K562 (cell line): ENCODE results near the gene DUSP28.

Experiments
- BRCA1 ChIP-seq, 2 experiments: fragments of 450-650 bp in 1 of 2; sonication (generic) in 1 of 2; formaldehyde crosslinking in 1 of 2; IDR thresholded peaks; 2 replicates each; pipeline versions ENCODE4 v1.5.0 to v1.6.1; 2017 to 2020; ENCODE audit warnings: mild to moderate bottlenecking in 1 of 2, missing genetic modification reagents in 1 of 2
- TF ChIP-seq, protein P1 (sequence below): fragments of 250-450 bp; sonication (Bioruptor Pico); IDR thresholded peaks from 2 replicates; pipeline ENCODE4 v1.8.0; 2021; ENCODE audit warnings: mild to moderate bottlenecking, moderate library complexity

DNA sequence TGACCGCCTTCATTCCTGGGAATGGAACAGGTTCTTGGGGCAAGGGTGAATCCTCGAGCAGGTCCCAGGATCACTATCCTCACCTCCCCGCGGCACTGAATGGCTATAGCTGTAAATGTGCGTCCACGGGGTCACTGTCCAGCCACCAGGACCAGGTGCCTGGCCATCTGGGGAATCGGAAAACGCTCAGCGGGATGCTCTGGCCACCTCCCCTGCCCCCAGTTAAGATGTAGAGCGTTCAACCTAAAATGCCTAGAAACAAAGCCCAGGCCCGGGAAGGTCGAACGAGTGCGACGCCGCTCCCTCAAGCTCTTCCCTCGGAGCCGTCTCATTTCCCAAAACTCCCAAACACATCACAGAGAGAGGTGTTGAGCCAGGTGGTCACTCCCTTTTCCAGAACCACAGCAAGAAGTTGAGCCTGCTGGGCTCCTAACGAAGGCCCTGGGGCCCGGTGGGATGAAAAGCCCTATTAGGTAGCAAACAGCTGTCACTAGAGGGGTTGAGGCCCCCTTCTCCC is 25.6 kb downstream of the DUSP28 start:
- TF ChIP-seq, protein P1, sequence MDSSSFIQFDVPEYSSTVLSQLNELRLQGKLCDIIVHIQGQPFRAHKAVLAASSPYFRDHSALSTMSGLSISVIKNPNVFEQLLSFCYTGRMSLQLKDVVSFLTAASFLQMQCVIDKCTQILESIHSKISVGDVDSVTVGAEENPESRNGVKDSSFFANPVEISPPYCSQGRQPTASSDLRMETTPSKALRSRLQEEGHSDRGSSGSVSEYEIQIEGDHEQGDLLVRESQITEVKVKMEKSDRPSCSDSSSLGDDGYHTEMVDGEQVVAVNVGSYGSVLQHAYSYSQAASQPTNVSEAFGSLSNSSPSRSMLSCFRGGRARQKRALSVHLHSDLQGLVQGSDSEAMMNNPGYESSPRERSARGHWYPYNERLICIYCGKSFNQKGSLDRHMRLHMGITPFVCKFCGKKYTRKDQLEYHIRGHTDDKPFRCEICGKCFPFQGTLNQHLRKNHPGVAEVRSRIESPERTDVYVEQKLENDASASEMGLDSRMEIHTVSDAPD: no peak
- no peak for TF ChIP-seq BRCA1 (IDR thresholded peaks at IDR 0.05)
- no peak for TF ChIP-seq BRCA1 (CRISPR knock-in tag; IDR thresholded peaks at IDR 0.05)
